Endodermal cell (in vitro differentiated cells): ENCODE results near the gene MYO1A. TPM values are rescaled to one million over a fixed set of nuclear protein-coding genes. Genes with fewer than 3 reads are reported as not detected.

Source experiments
- DNase-seq: peaks from one replicate; pipeline ENCODE4 v3.0.0-alpha.2; 2017
- H3K27ac ChIP-seq: 2 replicates; pipeline ENCODE4 v1.5.1; 2013; ENCODE audit warnings: mild to moderate bottlenecking, low read depth, low read length, moderate library complexity
- H3K27me3 ChIP-seq: 2 replicates; pipeline ENCODE4 v1.6.1; 2013; ENCODE audit warnings: mild to moderate bottlenecking, low read length, moderate library complexity; ENCODE audit not compliant: insufficient read depth, control insufficient read depth, poor library complexity, severe bottlenecking
- H3K36me3 ChIP-seq: 2 replicates; pipeline ENCODE4 v1.7.0; 2013; ENCODE audit warnings: mild to moderate bottlenecking, low read length, moderate library complexity; ENCODE audit not compliant: control insufficient read depth, insufficient read depth
- H3K4me1 ChIP-seq: one replicate; pipeline ENCODE4 v1.7.0; 2013; ENCODE audit warnings: low read length; ENCODE audit not compliant: control insufficient read depth, insufficient read depth
- H3K4me3 ChIP-seq: 2 replicates; pipeline ENCODE4 v1.5.1; 2013; ENCODE audit warnings: mild to moderate bottlenecking, low read length, moderate library complexity
- H3K9ac ChIP-seq: 2 replicates; pipeline ENCODE4 v1.6.1; 2013; ENCODE audit warnings: mild to moderate bottlenecking, low read length, moderate library complexity; ENCODE audit not compliant: poor library complexity, severe bottlenecking; ENCODE audit errors: extremely low read depth
- H3K9me3 ChIP-seq: 2 replicates; pipeline ENCODE4 v1.6.1; 2013; ENCODE audit warnings: mild to moderate bottlenecking, low read length, moderate library complexity; ENCODE audit not compliant: control insufficient read depth
- H3K27ac Mint-ChIP-seq: 2 replicates; pipeline ENCODE4 v1.8.0; 2020; ENCODE audit warnings: mixed read lengths
- H3K27me3 Mint-ChIP-seq: 2 replicates; pipeline ENCODE4 v1.8.0; 2021; ENCODE audit warnings: mild to moderate bottlenecking, mixed read lengths; ENCODE audit not compliant: insufficient read depth
- H3K36me3 Mint-ChIP-seq: 2 replicates; pipeline ENCODE4 v1.8.0; 2020; ENCODE audit warnings: low read depth, mixed read lengths
- H3K4me1 Mint-ChIP-seq: 2 replicates; pipeline ENCODE4 v1.8.0; 2020; ENCODE audit warnings: mixed read lengths
- H3K4me3 Mint-ChIP-seq: 2 replicates; pipeline ENCODE4 v1.8.0; 2020; ENCODE audit warnings: mild to moderate bottlenecking, moderate library complexity, mixed read lengths
- H3K9me3 Mint-ChIP-seq: 2 replicates; pipeline ENCODE4 v1.8.0; 2020; ENCODE audit warnings: mild to moderate bottlenecking, mixed read lengths
- CTCF ChIP-seq: fragments of 200-600 bp; sonication (generic); conservative IDR thresholded peaks from 2 replicates; pipeline ENCODE4 v1.5.0; 2021; ENCODE audit warnings: antibody characterized with exemption, mild to moderate bottlenecking
- WGBS, 2 experiments: methylation state at CpG; one replicate each; pipeline versions ENCODE4 v1.1.5 to v1.1.7; 2013; ENCODE audit warnings: missing lambda C conversion rate in 2 of 2, mixed read lengths in 1 of 2; ENCODE audit not compliant: insufficient coverage in 1 of 2, insufficient read length in 1 of 2; 5-methylcytosine and 5-hydroxymethylcytosine counted together
- total RNA-seq, 2 donors: library from RNA; stranded (reverse); fragmentation: NEBNext Ultra II Directional in 1 of 2; extraction: Animal tissue kit (Norgen Biotek cat#: 25700) in 1 of 2; gene quantifications; 2 replicates in 1 of 2; 3 replicates in 1 of 2; pipeline ENCODE4 v1.2.1, GENCODE V29; 2021

Gene MYO1A
- total RNA-seq, 2 donors from 2014 or later = 0.77 to 1.7 TPM

GRCh38 chr12:57044468-57044867 lies 5.5 kb downstream of the MYO1A start:
- H3K27ac Mint-ChIP-seq = no peak overlapping the region
- H3K9me3 ChIP-seq = no peaks in the 10 kb centered on the region
- WGBS, 2 experiments = 90% methylated on average over 6 of the region's 6 CpGs; no CpG with 5 or more reads in 1 of the 2 experiments
- H3K36me3 Mint-ChIP-seq = no peaks in the 10 kb centered on the region
- no peak for DNase-seq
- no peak overlapping the region for H3K27ac ChIP-seq
- TF ChIP-seq CTCF = no peak
- H3K4me1 ChIP-seq = no peaks in the 10 kb centered on the region
- no peaks in the 10 kb centered on the region for H3K36me3 ChIP-seq
- H3K4me1 Mint-ChIP-seq = peaks cover 8% of the 10 kb centered on the region
- peaks cover 53% of the 10 kb centered on the region for H3K27me3 Mint-ChIP-seq
- no peaks in the 10 kb centered on the region for H3K9me3 Mint-ChIP-seq
- H3K4me3 ChIP-seq = no peak overlapping the region
- H3K4me3 Mint-ChIP-seq = no peak overlapping the region
- no peak overlapping the region for H3K9ac ChIP-seq
- H3K27me3 ChIP-seq = peaks cover 60% of the 10 kb centered on the region

GRCh38 chr12:57042695-57043094 lies 7.2 kb downstream of the MYO1A start:
- no peak overlapping the region for H3K27ac ChIP-seq
- no peak overlapping the region for H3K9ac ChIP-seq
- peaks cover 43% of the 10 kb centered on the region for H3K27me3 ChIP-seq
- Mint-ChIP-seq H3K9me3 (no peaks in the 10 kb centered on the region), H3K4me3 (no peak overlapping the region), H3K27me3 (peaks cover 43% of the 10 kb centered on the region), H3K36me3 (no peaks in the 10 kb centered on the region), H3K4me1 (peaks cover 5% of the 10 kb centered on the region), H3K27ac (no peak overlapping the region)
- TF ChIP-seq CTCF = no peak
- 93 to 95% methylated on average over 2 of the region's 2 CpGs for WGBS, 2 experiments
- H3K4me1 ChIP-seq = no peaks in the 10 kb centered on the region
- no peaks in the 10 kb centered on the region for H3K9me3 ChIP-seq
- DNase-seq = no peak
- no peak overlapping the region for H3K4me3 ChIP-seq
- no peaks in the 10 kb centered on the region for H3K36me3 ChIP-seq

GRCh38 chr12:57040750-57041149 lies 9.2 kb downstream of the MYO1A start:
- Mint-ChIP-seq H3K9me3 (no peaks in the 10 kb centered on the region), H3K4me3 (no peak overlapping the region), H3K36me3 (no peaks in the 10 kb centered on the region), H3K27ac (no peak overlapping the region), H3K27me3 (peaks cover 23% of the 10 kb centered on the region), H3K4me1 (peaks cover 5% of the 10 kb centered on the region)
- Histone ChIP-seq H3K36me3 (no peaks in the 10 kb centered on the region), H3K27ac (no peak overlapping the region), H3K9me3 (no peaks in the 10 kb centered on the region), H3K4me3 (no peak overlapping the region), H3K4me1 (no peaks in the 10 kb centered on the region), H3K27me3 (peaks cover 24% of the 10 kb centered on the region), H3K9ac (no peak overlapping the region)
- 77 to 81% methylated on average over 2 of the region's 2 CpGs for WGBS, 2 experiments
- DNase-seq = peak; percentile 53
- no peak for TF ChIP-seq CTCF
